Trophoblast cell (in vitro differentiated cells and primary cell): Measurements from ENCODE around the gene FNDC3B.

Experiments
- DNase-seq, 2 donors: peaks; one replicate each; pipeline ENCODE4 v3.0.0-alpha.2; 2016
- H2AFZ ChIP-seq: 2 replicates; pipeline ENCODE4 v1.6.1; 2013; ENCODE audit warnings: low read length, moderate library complexity, mild to moderate bottlenecking; ENCODE audit not compliant: insufficient read depth, poor library complexity
- H2AK5ac ChIP-seq: 2 replicates; pipeline ENCODE4 v1.6.1; 2013; ENCODE audit warnings: mild to moderate bottlenecking, low read length
- H2BK120ac ChIP-seq: 2 replicates; pipeline ENCODE4 v1.6.1; 2013; ENCODE audit warnings: low read length, mild to moderate bottlenecking, moderate library complexity; ENCODE audit not compliant: insufficient read depth, poor library complexity
- H2BK12ac ChIP-seq: 2 replicates; pipeline ENCODE4 v1.6.1; 2013; ENCODE audit warnings: mild to moderate bottlenecking, low read length, moderate library complexity
- H2BK5ac ChIP-seq: 2 replicates; pipeline ENCODE4 v1.6.1; 2013; ENCODE audit warnings: low read length, low read depth, moderate library complexity, mild to moderate bottlenecking; ENCODE audit not compliant: poor library complexity
- H3K14ac ChIP-seq: 2 replicates; pipeline ENCODE4 v1.6.1; 2013; ENCODE audit warnings: mild to moderate bottlenecking, low read length
- H3K18ac ChIP-seq: 2 replicates; pipeline ENCODE4 v1.6.1; 2013; ENCODE audit warnings: mild to moderate bottlenecking, low read length
- H3K23ac ChIP-seq: 2 replicates; pipeline ENCODE4 v1.6.1; 2013; ENCODE audit warnings: low read length
- H3K27ac ChIP-seq: 2 replicates; pipeline ENCODE4 v1.5.1; 2013; ENCODE audit warnings: low read depth, mild to moderate bottlenecking, inconsistent platforms, low read length, moderate library complexity
- H3K27me3 ChIP-seq: 2 replicates; pipeline ENCODE4 v1.6.1; 2013; ENCODE audit warnings: inconsistent platforms, mild to moderate bottlenecking, low read length, moderate library complexity; ENCODE audit not compliant: insufficient read depth
- H3K36me3 ChIP-seq, 2 experiments: 1 replicate in 1 of 2; 2 replicates in 1 of 2; pipeline ENCODE4 v1.6.1; 2013; ENCODE audit warnings: low read length in 2 of 2, mild to moderate bottlenecking in 2 of 2, moderate library complexity in 1 of 2; ENCODE audit not compliant: insufficient read depth in 2 of 2, control insufficient read depth in 1 of 2
- H3K4ac ChIP-seq: 2 replicates; pipeline ENCODE4 v1.6.1; 2013; ENCODE audit warnings: low read depth, mild to moderate bottlenecking, low read length, moderate library complexity
- H3K4me1 ChIP-seq, 2 experiments: 1 replicate in 1 of 2; 2 replicates in 1 of 2; pipeline ENCODE4 v1.6.1; 2013; ENCODE audit warnings: low read length in 2 of 2, mild to moderate bottlenecking in 2 of 2, moderate library complexity in 1 of 2; ENCODE audit not compliant: insufficient read depth in 2 of 2, control insufficient read depth in 1 of 2
- H3K4me2 ChIP-seq: 2 replicates; pipeline ENCODE4 v1.6.1; 2013; ENCODE audit warnings: inconsistent platforms, mild to moderate bottlenecking, low read length, moderate library complexity
- H3K4me3 ChIP-seq: 2 replicates; pipeline ENCODE4 v1.5.1; 2013; ENCODE audit warnings: mild to moderate bottlenecking, low read depth, low read length, inconsistent platforms
- H3K79me1 ChIP-seq: one replicate; pipeline ENCODE4 v1.6.1; 2013; ENCODE audit warnings: low read length
- H3K79me2 ChIP-seq: 2 replicates; pipeline ENCODE4 v1.6.1; 2013; ENCODE audit warnings: low read length, mild to moderate bottlenecking; ENCODE audit not compliant: control insufficient read depth, insufficient read depth, poor library complexity
- H3K9ac ChIP-seq: 2 replicates; pipeline ENCODE4 v1.6.1; 2013; ENCODE audit warnings: mild to moderate bottlenecking, low read length
- H3K9me3 ChIP-seq: 2 replicates; pipeline ENCODE4 v1.6.1; 2013; ENCODE audit warnings: low read depth, mild to moderate bottlenecking, control low read depth, inconsistent platforms, low read length; ENCODE audit not compliant: insufficient read depth
- H4K12ac ChIP-seq: 2 replicates; pipeline ENCODE4 v1.6.1; 2013; ENCODE audit warnings: low read depth, mild to moderate bottlenecking, low read length, moderate library complexity
- H4K8ac ChIP-seq: 2 replicates; pipeline ENCODE4 v1.6.1; 2013; ENCODE audit warnings: low read depth, mild to moderate bottlenecking, low read length, moderate library complexity
- H4K91ac ChIP-seq: one replicate; pipeline ENCODE4 v1.6.1; 2013; ENCODE audit warnings: low read depth, mild to moderate bottlenecking, low read length, moderate library complexity
- WGBS: extraction: QIAGEN DNeasy Blood & Tissue Kit; methylation state at CpG from one replicate; pipeline ENCODE4 v1.1.7; 2013; ENCODE audit warnings: missing lambda C conversion rate; ENCODE audit not compliant: insufficient read length, insufficient coverage; ENCODE audit errors: extremely low coverage; 5-methylcytosine and 5-hydroxymethylcytosine counted together

Gene FNDC3B

GRCh38 chr3:172152874-172153273 is 113.5 kb downstream of the FNDC3B start:
- H4K91ac ChIP-seq, result peak overlapping the region; percentile 22
- H3K27me3 ChIP-seq, result no peaks in the 10 kb centered on the region
- H3K14ac ChIP-seq, result no peak overlapping the region
- H4K8ac ChIP-seq, result peak overlapping the region; percentile 24
- H2BK12ac ChIP-seq, result peak overlapping the region; percentile 42
- H2AFZ ChIP-seq, result no peak overlapping the region
- H3K9me3 ChIP-seq, result no peaks in the 10 kb centered on the region
- DNase-seq, result peak in 1 of 2 donors; percentile 39
- no peak overlapping the region for H2BK120ac ChIP-seq
- H2AK5ac ChIP-seq, result no peak overlapping the region
- H4K12ac ChIP-seq, result no peak overlapping the region
- H3K23ac ChIP-seq, result no peak overlapping the region
- peak overlapping the region; percentile 65 for H3K4ac ChIP-seq
- H3K79me1 ChIP-seq, result peaks cover 7% of the 10 kb centered on the region
- peaks cover 0 to 2% of the 10 kb centered on the region in 2 experiments for H3K36me3 ChIP-seq
- H3K79me2 ChIP-seq, result peaks cover 9% of the 10 kb centered on the region
- H3K4me3 ChIP-seq, result no peak overlapping the region
- WGBS, result no CpG with 5 or more reads among the region's 7 CpGs
- peak overlapping the region; percentile 41 for H3K4me2 ChIP-seq
- no peak overlapping the region for H3K18ac ChIP-seq
- peak overlapping the region; percentile 56 for H3K27ac ChIP-seq
- no peak overlapping the region for H3K9ac ChIP-seq
- peaks cover 23 to 28% of the 10 kb centered on the region in 2 experiments for H3K4me1 ChIP-seq
- H2BK5ac ChIP-seq, result peak overlapping the region; percentile 64

- H3K27ac ChIP-seq, result peak overlapping the region; percentile 56
- H3K79me2 ChIP-seq, result peaks cover 9% of the 10 kb centered on the region
- no peak overlapping the region for H3K9ac ChIP-seq
- no peak overlapping the region for H4K12ac ChIP-seq
- peaks cover 7% of the 10 kb centered on the region for H3K79me1 ChIP-seq
- H2AK5ac ChIP-seq, result no peak overlapping the region
- H3K4me1 ChIP-seq, result peaks cover 23 to 27% of the 10 kb centered on the region in 2 experiments
- WGBS, result no CpG with 5 or more reads among the region's 8 CpGs
- peak overlapping the region; percentile 35 for H3K14ac ChIP-seq
- H3K27me3 ChIP-seq, result no peaks in the 10 kb centered on the region
- H3K4me3 ChIP-seq, result no peak overlapping the region
- peak; percentile 82 to 87 for DNase-seq
- no peak overlapping the region for H2AFZ ChIP-seq
- H3K4me2 ChIP-seq, result peak overlapping the region; percentile 41
- peaks cover 0 to 2% of the 10 kb centered on the region in 2 experiments for H3K36me3 ChIP-seq
- no peak overlapping the region for H3K18ac ChIP-seq
- H3K4ac ChIP-seq, result no peak overlapping the region
- H2BK12ac ChIP-seq, result peak overlapping the region; percentile 8
- H2BK120ac ChIP-seq, result no peak overlapping the region
- no peak overlapping the region for H3K23ac ChIP-seq
- no peak overlapping the region for H4K91ac ChIP-seq
- no peaks in the 10 kb centered on the region for H3K9me3 ChIP-seq
- peak overlapping the region; percentile 52 for H2BK5ac ChIP-seq
- no peak overlapping the region for H4K8ac ChIP-seq
Observed at GRCh38 chr3:172153335-172153861, 114.0 kb downstream of the FNDC3B start.

- no peak overlapping the region for H3K4me2 ChIP-seq
- no CpG with 5 or more reads among the region's 6 CpGs for WGBS
- no peak for DNase-seq
- H2BK5ac ChIP-seq, result no peak overlapping the region
- peak overlapping the region; percentile 33 for H2BK120ac ChIP-seq
- H3K79me2 ChIP-seq, result peaks cover 9% of the 10 kb centered on the region
- H3K23ac ChIP-seq, result no peak overlapping the region
- H4K12ac ChIP-seq, result no peak overlapping the region
- H3K9me3 ChIP-seq, result no peaks in the 10 kb centered on the region
- peak overlapping the region; percentile 93 for H3K4ac ChIP-seq
- peak overlapping the region; percentile 80 for H2BK12ac ChIP-seq
- no peaks in the 10 kb centered on the region for H3K27me3 ChIP-seq
- H4K91ac ChIP-seq, result peak overlapping the region; percentile 62
- H3K4me3 ChIP-seq, result no peak overlapping the region
- peaks cover 0 to 2% of the 10 kb centered on the region in 2 experiments for H3K36me3 ChIP-seq
- H3K9ac ChIP-seq, result no peak overlapping the region
- peak overlapping the region; percentile 90 for H3K18ac ChIP-seq
- peaks cover 23 to 27% of the 10 kb centered on the region in 2 experiments for H3K4me1 ChIP-seq
- peak overlapping the region; percentile 54 for H2AK5ac ChIP-seq
- H3K79me1 ChIP-seq, result peaks cover 7% of the 10 kb centered on the region
- no peak overlapping the region for H3K14ac ChIP-seq
- no peak overlapping the region for H3K27ac ChIP-seq
- H4K8ac ChIP-seq, result peak overlapping the region; percentile 54
- no peak overlapping the region for H2AFZ ChIP-seq
Observed at GRCh38 chr3:172154768-172155664, 115.6 kb downstream of the FNDC3B start.

GRCh38 chr3:172155897-172156585 is 116.7 kb downstream of the FNDC3B start:
- Histone ChIP-seq H2AFZ (no peak overlapping the region), H3K9ac (no peak overlapping the region), H3K14ac (no peak overlapping the region), H3K36me3 (peaks cover 0 to 2% of the 10 kb centered on the region in 2 experiments), H4K91ac (no peak overlapping the region), H2BK5ac (no peak overlapping the region), H3K27me3 (no peaks in the 10 kb centered on the region), H3K4me1 (peaks cover 23 to 27% of the 10 kb centered on the region in 2 experiments), H3K18ac (peak overlapping the region; percentile 57), H2BK12ac (no peak overlapping the region), H4K12ac (no peak overlapping the region), H3K27ac (no peak overlapping the region), H2BK120ac (no peak overlapping the region), H2AK5ac (no peak overlapping the region), H3K4me2 (no peak overlapping the region), H4K8ac (no peak overlapping the region), H3K79me2 (peaks cover 9% of the 10 kb centered on the region), H3K23ac (no peak overlapping the region), H3K4me3 (no peak overlapping the region), H3K79me1 (peaks cover 7% of the 10 kb centered on the region), H3K9me3 (no peaks in the 10 kb centered on the region), H3K4ac (peak overlapping the region; percentile 19)
- DNase-seq, result no peak
- WGBS, result no CpG with 5 or more reads among the region's 8 CpGs
